K562 (cell line): ENCODE data around the gene OR2D2.

Source experiments
- BRD4 ChIP-seq: fragments of 200-600 bp; sonication (generic); IDR thresholded peaks from 2 replicates; pipeline ENCODE4 v1.6.1; 2017; ENCODE audit warnings: inconsistent platforms
- CBX3 ChIP-seq, 2 experiments: IDR thresholded peaks; 1 replicate in 1 of 2; 2 replicates in 1 of 2; pipeline ENCODE4 v1.6.1; 2012; ENCODE audit warnings: inconsistent platforms in 2 of 2, low read length in 2 of 2, borderline replicate concordance in 1 of 2, control low read depth in 1 of 2
- PHF20 ChIP-seq: fragments of 450-650 bp; IDR thresholded peaks from 2 replicates; pipeline ENCODE4 v1.6.1; 2018; ENCODE audit not compliant: partially characterized antibody
- RCOR1 ChIP-seq, 2 experiments: IDR thresholded peaks; 2 replicates each; pipeline ENCODE4 v1.6.1; 2012; ENCODE audit warnings: low read depth in 2 of 2, low read length in 2 of 2, borderline replicate concordance in 1 of 2, improper control_type of control experiment in 1 of 2
- RFX7 ChIP-seq: fragments of 250-450 bp; sonication (Bioruptor Pico); IDR thresholded peaks from 2 replicates; pipeline ENCODE4 v1.5.1; 2021; ENCODE audit warnings: mild to moderate bottlenecking
- SP1 ChIP-seq: sonication (generic); formaldehyde crosslinking; IDR thresholded peaks from 2 replicates; pipeline ENCODE4 v1.8.1; 2022; ENCODE audit warnings: mild to moderate bottlenecking, missing genetic modification reagents
- ZFP36 ChIP-seq: fragments of 150-350 bp; IDR thresholded peaks from 2 replicates; pipeline ENCODE4 v1.6.1; 2018; ENCODE audit warnings: low read length, low read depth; ENCODE audit not compliant: partially characterized antibody
- TF ChIP-seq, protein P1 (sequence below), 3 experiments: IDR thresholded peaks in 2 of 3; conservative IDR thresholded peaks in 1 of 3; 2 replicates each; pipeline ENCODE4 v1.5.1; 2011 to 2012; ENCODE audit warnings: low read length in 3 of 3, mild to moderate bottlenecking in 3 of 3, control low read depth in 2 of 3, improper control_type of control experiment in 1 of 3, inconsistent platforms in 1 of 3, low read depth in 1 of 3, mixed read lengths in 1 of 3, moderate library complexity in 1 of 3; ENCODE audit not compliant: insufficient read depth in 2 of 3
- TF ChIP-seq, protein P2 (sequence below): sonication (generic); formaldehyde crosslinking; IDR thresholded peaks from 2 replicates; pipeline ENCODE4 v1.8.0; 2022; ENCODE audit warnings: missing genetic modification reagents, mild to moderate bottlenecking, borderline replicate concordance

GRCh38 chr11:6919698-6920097 lies 27.4 kb upstream of the OR2D2 start:
- TF ChIP-seq RCOR1 (IDR thresholded peaks at IDR 0.05; ENCODE audit: borderline replicate concordance in 1 of 2, low read depth in 2 of 2, low read length in 2 of 2), result no peak
- TF ChIP-seq, protein P1, sequence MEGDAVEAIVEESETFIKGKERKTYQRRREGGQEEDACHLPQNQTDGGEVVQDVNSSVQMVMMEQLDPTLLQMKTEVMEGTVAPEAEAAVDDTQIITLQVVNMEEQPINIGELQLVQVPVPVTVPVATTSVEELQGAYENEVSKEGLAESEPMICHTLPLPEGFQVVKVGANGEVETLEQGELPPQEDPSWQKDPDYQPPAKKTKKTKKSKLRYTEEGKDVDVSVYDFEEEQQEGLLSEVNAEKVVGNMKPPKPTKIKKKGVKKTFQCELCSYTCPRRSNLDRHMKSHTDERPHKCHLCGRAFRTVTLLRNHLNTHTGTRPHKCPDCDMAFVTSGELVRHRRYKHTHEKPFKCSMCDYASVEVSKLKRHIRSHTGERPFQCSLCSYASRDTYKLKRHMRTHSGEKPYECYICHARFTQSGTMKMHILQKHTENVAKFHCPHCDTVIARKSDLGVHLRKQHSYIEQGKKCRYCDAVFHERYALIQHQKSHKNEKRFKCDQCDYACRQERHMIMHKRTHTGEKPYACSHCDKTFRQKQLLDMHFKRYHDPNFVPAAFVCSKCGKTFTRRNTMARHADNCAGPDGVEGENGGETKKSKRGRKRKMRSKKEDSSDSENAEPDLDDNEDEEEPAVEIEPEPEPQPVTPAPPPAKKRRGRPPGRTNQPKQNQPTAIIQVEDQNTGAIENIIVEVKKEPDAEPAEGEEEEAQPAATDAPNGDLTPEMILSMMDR (IDR thresholded peaks at IDR 0.05 in 2 of 3, conservative IDR thresholded peaks at IDR 0.05 in 1 of 3; ENCODE audit: insufficient read depth in 2 of 3, low read depth in 1 of 3, low read length in 3 of 3), result no peak
- TF ChIP-seq BRD4, result no peak
- TF ChIP-seq, protein P2, sequence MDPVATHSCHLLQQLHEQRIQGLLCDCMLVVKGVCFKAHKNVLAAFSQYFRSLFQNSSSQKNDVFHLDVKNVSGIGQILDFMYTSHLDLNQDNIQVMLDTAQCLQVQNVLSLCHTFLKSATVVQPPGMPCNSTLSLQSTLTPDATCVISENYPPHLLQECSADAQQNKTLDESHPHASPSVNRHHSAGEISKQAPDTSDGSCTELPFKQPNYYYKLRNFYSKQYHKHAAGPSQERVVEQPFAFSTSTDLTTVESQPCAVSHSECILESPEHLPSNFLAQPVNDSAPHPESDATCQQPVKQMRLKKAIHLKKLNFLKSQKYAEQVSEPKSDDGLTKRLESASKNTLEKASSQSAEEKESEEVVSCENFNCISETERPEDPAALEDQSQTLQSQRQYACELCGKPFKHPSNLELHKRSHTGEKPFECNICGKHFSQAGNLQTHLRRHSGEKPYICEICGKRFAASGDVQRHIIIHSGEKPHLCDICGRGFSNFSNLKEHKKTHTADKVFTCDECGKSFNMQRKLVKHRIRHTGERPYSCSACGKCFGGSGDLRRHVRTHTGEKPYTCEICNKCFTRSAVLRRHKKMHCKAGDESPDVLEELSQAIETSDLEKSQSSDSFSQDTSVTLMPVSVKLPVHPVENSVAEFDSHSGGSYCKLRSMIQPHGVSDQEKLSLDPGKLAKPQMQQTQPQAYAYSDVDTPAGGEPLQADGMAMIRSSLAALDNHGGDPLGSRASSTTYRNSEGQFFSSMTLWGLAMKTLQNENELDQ (CRISPR knock-in tag), result no peak
- no peak for TF ChIP-seq PHF20
- TF ChIP-seq SP1 (CRISPR knock-in tag), result no peak
- no peak for TF ChIP-seq ZFP36
- no peak for TF ChIP-seq CBX3 (IDR thresholded peaks at IDR 0.05; ENCODE audit: borderline replicate concordance in 1 of 2, low read length in 2 of 2)
- no peak for TF ChIP-seq RFX7 (CRISPR knock-in tag)
